GM23338 (cell line): ENCODE measurements around the gene BLOC1S1. TPM values are rescaled to one million over a fixed set of nuclear protein-coding genes. Genes with fewer than 3 reads are reported as not detected.

Source experiments
- ATAC-seq: fragments of 200-7000 bp; cut with Tn5 transposase; 3 replicates; pipeline ENCODE4 v1.9.1; 2020
- DNase-seq: peaks from one replicate; pipeline ENCODE4 v3.0.0-alpha.2; 2015; ENCODE audit warnings: low spot score
- H2AFZ ChIP-seq: fragments of 200-600 bp; sonication (generic); 2 replicates; pipeline ENCODE4 v1.8.0; 2016; ENCODE audit warnings: antibody characterized with exemption, mild to moderate bottlenecking, moderate library complexity
- H3F3A ChIP-seq: fragments of 200-600 bp; sonication (generic); replicated peaks from 2 replicates; pipeline ENCODE4 v1.8.0; 2017; ENCODE audit warnings: antibody characterized with exemption, mixed run types, low read depth
- H3K27ac ChIP-seq: fragments of 200-600 bp; sonication (generic); 2 replicates; pipeline ENCODE4 v1.6.1; 2016; ENCODE audit warnings: low read depth
- H3K27me3 ChIP-seq: fragments of 200-600 bp; sonication (generic); 2 replicates; pipeline ENCODE4 v1.8.0; 2016; ENCODE audit warnings: mild to moderate bottlenecking, mixed run types, moderate library complexity; ENCODE audit not compliant: insufficient read depth
- H3K36me3 ChIP-seq: fragments of 200-600 bp; sonication (generic); 2 replicates; pipeline ENCODE4 v1.8.0; 2016; ENCODE audit warnings: mild to moderate bottlenecking; ENCODE audit not compliant: insufficient read depth
- H3K4me1 ChIP-seq: fragments of 200-600 bp; sonication (generic); 2 replicates; pipeline ENCODE4 v1.8.0; 2016; ENCODE audit warnings: mild to moderate bottlenecking, moderate library complexity; ENCODE audit not compliant: insufficient read depth
- H3K4me2 ChIP-seq: fragments of 200-600 bp; sonication (generic); 2 replicates; pipeline ENCODE4 v1.7.1; 2017; ENCODE audit warnings: mixed run types
- H3K4me3 ChIP-seq: fragments of 200-600 bp; sonication (generic); 2 replicates; pipeline ENCODE4 v1.6.1; 2016; ENCODE audit warnings: mixed run types
- H3K79me2 ChIP-seq: fragments of 200-600 bp; sonication (generic); replicated peaks from 2 replicates; pipeline ENCODE4 v1.8.0; 2017; ENCODE audit warnings: mild to moderate bottlenecking; ENCODE audit not compliant: insufficient read depth
- H3K9me2 ChIP-seq: fragments of 200-600 bp; sonication (generic); 2 replicates; pipeline ENCODE4 v1.8.0; 2017; ENCODE audit not compliant: insufficient read depth
- H4K20me1 ChIP-seq: fragments of 200-600 bp; sonication (generic); replicated peaks from 2 replicates; pipeline ENCODE4 v1.8.0; 2017; ENCODE audit warnings: mild to moderate bottlenecking; ENCODE audit not compliant: insufficient read depth
- H3K27ac Mint-ChIP-seq: 2 replicates; pipeline ENCODE4 v1.8.0; 2020; ENCODE audit warnings: inconsistent platforms, mild to moderate bottlenecking, moderate library complexity, mixed read lengths
- H3K27me3 Mint-ChIP-seq: 3 replicates; pipeline ENCODE4 v1.8.0; 2022; ENCODE audit warnings: low read depth, mild to moderate bottlenecking, moderate library complexity, mixed read lengths, inconsistent platforms; ENCODE audit not compliant: insufficient read depth, poor library complexity
- H3K36me3 Mint-ChIP-seq: 3 replicates; pipeline ENCODE4 v1.8.0; 2021; ENCODE audit warnings: low read depth, mild to moderate bottlenecking, inconsistent platforms, moderate library complexity, mixed read lengths
- H3K4me1 Mint-ChIP-seq: 3 replicates; pipeline ENCODE4 v1.8.0; 2020; ENCODE audit warnings: mild to moderate bottlenecking, inconsistent platforms, mixed read lengths
- H3K4me3 Mint-ChIP-seq: 3 replicates; pipeline ENCODE4 v1.8.0; 2021; ENCODE audit warnings: moderate library complexity, mild to moderate bottlenecking, inconsistent platforms, mixed read lengths
- H3K9me3 Mint-ChIP-seq: 3 replicates; pipeline ENCODE4 v1.8.0; 2020; ENCODE audit warnings: moderate library complexity, mild to moderate bottlenecking, inconsistent platforms, mixed read lengths
- CREB1 ChIP-seq: fragments of 250-450 bp; sonication (Bioruptor Pico); IDR thresholded peaks from 2 replicates; pipeline ENCODE4 v1.5.0; 2020; ENCODE audit warnings: low read depth, mild to moderate bottlenecking, moderate library complexity
- EZH2 ChIP-seq: fragments of 200-600 bp; sonication (generic); IDR thresholded peaks from one replicate; pipeline ENCODE4 v1.8.0; 2017; ENCODE audit warnings: antibody characterized with exemption, mild to moderate bottlenecking, low read depth; ENCODE audit not compliant: unreplicated experiment
- EZH2phosphoT487 ChIP-seq: fragments of 200-600 bp; sonication (generic); IDR thresholded peaks from one replicate; pipeline ENCODE4 v1.8.1; 2018; ENCODE audit warnings: antibody characterized with exemption; ENCODE audit not compliant: unreplicated experiment
- JUNB ChIP-seq: IDR thresholded peaks from one replicate; pipeline ENCODE4 v1.6.1; 2016; ENCODE audit warnings: antibody characterized with exemption; ENCODE audit not compliant: unreplicated experiment
- NANOG ChIP-seq: IDR thresholded peaks from 2 replicates; pipeline ENCODE4 v1.6.1; 2016; ENCODE audit warnings: antibody characterized with exemption, borderline replicate concordance
- POLR2AphosphoS5 ChIP-seq: IDR thresholded peaks from 2 replicates; pipeline ENCODE4 v1.6.1; 2016; ENCODE audit warnings: antibody characterized with exemption, low read depth
- STAT1 ChIP-seq: IDR thresholded peaks from one replicate; pipeline ENCODE4 v1.6.1; 2016; ENCODE audit warnings: antibody characterized with exemption; ENCODE audit not compliant: unreplicated experiment
- ZNF114 ChIP-seq: fragments of 250-450 bp; sonication (Bioruptor Pico); IDR thresholded peaks from 2 replicates; pipeline ENCODE4 v1.5.0; 2020; ENCODE audit warnings: mild to moderate bottlenecking, moderate library complexity
- ZNF331 ChIP-seq: fragments of 250-450 bp; sonication (Bioruptor Pico); IDR thresholded peaks from 2 replicates; pipeline ENCODE4 v1.5.0; 2020; ENCODE audit warnings: low read depth, mild to moderate bottlenecking, moderate library complexity
- polyA plus RNA-seq: library from polyadenylated mRNA; unstranded; fragments of >200 nt; fragmentation: Nextera tagmentation; extraction: Ambion mirVana; gene quantifications from 2 replicates; pipeline ENCODE4 v1.2.1, GENCODE V29; 2016
- total RNA-seq: library from RNA; depleted of rRNA; stranded (reverse); fragments of >200 nt; shearing (Covaris generic); gene quantifications from 2 replicates; pipeline ENCODE4 v1.2.3, GENCODE V29; 2014
- TF ChIP-seq, protein P1 (sequence below), 2 experiments: fragments of 200-600 bp in 1 of 2; sonication (generic) in 1 of 2; conservative IDR thresholded peaks; 2 replicates each; pipeline versions ENCODE4 v1.5.1 to v1.6.1; 2016 to 2017; ENCODE audit warnings: antibody characterized with exemption in 2 of 2, low read depth in 2 of 2, mild to moderate bottlenecking in 2 of 2, moderate library complexity in 1 of 2
- TF ChIP-seq, protein P2 (sequence below): fragments of 250-450 bp; sonication (Bioruptor Pico); IDR thresholded peaks from 2 replicates; pipeline ENCODE4 v1.5.0; 2020; ENCODE audit warnings: mild to moderate bottlenecking, moderate library complexity
- TF ChIP-seq, protein P3 (sequence below): IDR thresholded peaks from 2 replicates; pipeline ENCODE4 v1.6.1; 2016; ENCODE audit warnings: antibody characterized with exemption
- TF ChIP-seq, protein P4 (sequence below): IDR thresholded peaks from one replicate; pipeline ENCODE4 v1.6.1; 2018; ENCODE audit warnings: antibody characterized with exemption; ENCODE audit not compliant: unreplicated experiment

BLOC1S1 gene
- total and polyA plus RNA-seq, 2 experiments from 2014 or later: 68.3 to 174 TPM

DNA sequence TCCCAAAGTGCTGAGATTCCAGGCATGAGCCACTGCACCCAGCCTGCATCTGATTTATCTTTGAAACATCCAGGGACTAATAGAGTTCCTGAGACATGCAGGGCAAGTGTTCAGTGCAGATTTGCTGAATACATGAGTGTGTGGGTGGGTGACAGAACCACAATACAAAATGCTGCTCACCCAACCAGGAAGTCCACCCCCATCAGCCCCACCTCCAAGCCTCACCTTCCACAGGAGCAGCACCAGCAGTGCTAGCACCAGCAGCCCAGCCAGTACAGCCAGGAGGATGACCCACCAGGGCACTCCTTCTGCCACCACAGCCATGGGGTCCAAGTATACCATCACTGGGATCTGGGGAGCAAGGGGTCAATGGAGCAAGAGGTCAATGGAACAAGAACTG lies 28.1 kb upstream of the BLOC1S1 start:
- H3K9me3 Mint-ChIP-seq: no peaks in the 10 kb centered on the region
- H4K20me1 ChIP-seq: no peaks in the 10 kb centered on the region
- 0 out of 2 replicates have a peak, but pooled peaks cover 1% of the 10 kb centered on the region for H3K9me2 ChIP-seq
- no peak for DNase-seq
- H3K27ac ChIP-seq: no peak overlapping the region
- H3K27ac Mint-ChIP-seq: no peak overlapping the region
- ATAC-seq: no peak
- no peak overlapping the region for H3K4me2 ChIP-seq
- no peaks in the 10 kb centered on the region for H3K79me2 ChIP-seq
- H3K27me3 ChIP-seq: no peaks in the 10 kb centered on the region
- no peaks in the 10 kb centered on the region for H3K4me1 ChIP-seq
- H2AFZ ChIP-seq: no peak overlapping the region
- H3K4me1 Mint-ChIP-seq: no peaks in the 10 kb centered on the region
- H3K27me3 Mint-ChIP-seq: peaks cover 20% of the 10 kb centered on the region
- no peak overlapping the region for H3K4me3 ChIP-seq
- TF ChIP-seq, protein P1, sequence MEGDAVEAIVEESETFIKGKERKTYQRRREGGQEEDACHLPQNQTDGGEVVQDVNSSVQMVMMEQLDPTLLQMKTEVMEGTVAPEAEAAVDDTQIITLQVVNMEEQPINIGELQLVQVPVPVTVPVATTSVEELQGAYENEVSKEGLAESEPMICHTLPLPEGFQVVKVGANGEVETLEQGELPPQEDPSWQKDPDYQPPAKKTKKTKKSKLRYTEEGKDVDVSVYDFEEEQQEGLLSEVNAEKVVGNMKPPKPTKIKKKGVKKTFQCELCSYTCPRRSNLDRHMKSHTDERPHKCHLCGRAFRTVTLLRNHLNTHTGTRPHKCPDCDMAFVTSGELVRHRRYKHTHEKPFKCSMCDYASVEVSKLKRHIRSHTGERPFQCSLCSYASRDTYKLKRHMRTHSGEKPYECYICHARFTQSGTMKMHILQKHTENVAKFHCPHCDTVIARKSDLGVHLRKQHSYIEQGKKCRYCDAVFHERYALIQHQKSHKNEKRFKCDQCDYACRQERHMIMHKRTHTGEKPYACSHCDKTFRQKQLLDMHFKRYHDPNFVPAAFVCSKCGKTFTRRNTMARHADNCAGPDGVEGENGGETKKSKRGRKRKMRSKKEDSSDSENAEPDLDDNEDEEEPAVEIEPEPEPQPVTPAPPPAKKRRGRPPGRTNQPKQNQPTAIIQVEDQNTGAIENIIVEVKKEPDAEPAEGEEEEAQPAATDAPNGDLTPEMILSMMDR (conservative IDR thresholded peaks at IDR 0.05; ENCODE audit: low read depth in 2 of 2): no peak
- TF ChIP-seq ZNF114 (CRISPR knock-in tag) (no peak), POLR2AphosphoS5 (no peak), ZNF331 (CRISPR knock-in tag) (no peak), CREB1 (CRISPR knock-in tag) (no peak), EZH2phosphoT487 (no peak), JUNB (no peak), STAT1 (no peak), NANOG (no peak), EZH2 (no peak)
- TF ChIP-seq, protein P2, sequence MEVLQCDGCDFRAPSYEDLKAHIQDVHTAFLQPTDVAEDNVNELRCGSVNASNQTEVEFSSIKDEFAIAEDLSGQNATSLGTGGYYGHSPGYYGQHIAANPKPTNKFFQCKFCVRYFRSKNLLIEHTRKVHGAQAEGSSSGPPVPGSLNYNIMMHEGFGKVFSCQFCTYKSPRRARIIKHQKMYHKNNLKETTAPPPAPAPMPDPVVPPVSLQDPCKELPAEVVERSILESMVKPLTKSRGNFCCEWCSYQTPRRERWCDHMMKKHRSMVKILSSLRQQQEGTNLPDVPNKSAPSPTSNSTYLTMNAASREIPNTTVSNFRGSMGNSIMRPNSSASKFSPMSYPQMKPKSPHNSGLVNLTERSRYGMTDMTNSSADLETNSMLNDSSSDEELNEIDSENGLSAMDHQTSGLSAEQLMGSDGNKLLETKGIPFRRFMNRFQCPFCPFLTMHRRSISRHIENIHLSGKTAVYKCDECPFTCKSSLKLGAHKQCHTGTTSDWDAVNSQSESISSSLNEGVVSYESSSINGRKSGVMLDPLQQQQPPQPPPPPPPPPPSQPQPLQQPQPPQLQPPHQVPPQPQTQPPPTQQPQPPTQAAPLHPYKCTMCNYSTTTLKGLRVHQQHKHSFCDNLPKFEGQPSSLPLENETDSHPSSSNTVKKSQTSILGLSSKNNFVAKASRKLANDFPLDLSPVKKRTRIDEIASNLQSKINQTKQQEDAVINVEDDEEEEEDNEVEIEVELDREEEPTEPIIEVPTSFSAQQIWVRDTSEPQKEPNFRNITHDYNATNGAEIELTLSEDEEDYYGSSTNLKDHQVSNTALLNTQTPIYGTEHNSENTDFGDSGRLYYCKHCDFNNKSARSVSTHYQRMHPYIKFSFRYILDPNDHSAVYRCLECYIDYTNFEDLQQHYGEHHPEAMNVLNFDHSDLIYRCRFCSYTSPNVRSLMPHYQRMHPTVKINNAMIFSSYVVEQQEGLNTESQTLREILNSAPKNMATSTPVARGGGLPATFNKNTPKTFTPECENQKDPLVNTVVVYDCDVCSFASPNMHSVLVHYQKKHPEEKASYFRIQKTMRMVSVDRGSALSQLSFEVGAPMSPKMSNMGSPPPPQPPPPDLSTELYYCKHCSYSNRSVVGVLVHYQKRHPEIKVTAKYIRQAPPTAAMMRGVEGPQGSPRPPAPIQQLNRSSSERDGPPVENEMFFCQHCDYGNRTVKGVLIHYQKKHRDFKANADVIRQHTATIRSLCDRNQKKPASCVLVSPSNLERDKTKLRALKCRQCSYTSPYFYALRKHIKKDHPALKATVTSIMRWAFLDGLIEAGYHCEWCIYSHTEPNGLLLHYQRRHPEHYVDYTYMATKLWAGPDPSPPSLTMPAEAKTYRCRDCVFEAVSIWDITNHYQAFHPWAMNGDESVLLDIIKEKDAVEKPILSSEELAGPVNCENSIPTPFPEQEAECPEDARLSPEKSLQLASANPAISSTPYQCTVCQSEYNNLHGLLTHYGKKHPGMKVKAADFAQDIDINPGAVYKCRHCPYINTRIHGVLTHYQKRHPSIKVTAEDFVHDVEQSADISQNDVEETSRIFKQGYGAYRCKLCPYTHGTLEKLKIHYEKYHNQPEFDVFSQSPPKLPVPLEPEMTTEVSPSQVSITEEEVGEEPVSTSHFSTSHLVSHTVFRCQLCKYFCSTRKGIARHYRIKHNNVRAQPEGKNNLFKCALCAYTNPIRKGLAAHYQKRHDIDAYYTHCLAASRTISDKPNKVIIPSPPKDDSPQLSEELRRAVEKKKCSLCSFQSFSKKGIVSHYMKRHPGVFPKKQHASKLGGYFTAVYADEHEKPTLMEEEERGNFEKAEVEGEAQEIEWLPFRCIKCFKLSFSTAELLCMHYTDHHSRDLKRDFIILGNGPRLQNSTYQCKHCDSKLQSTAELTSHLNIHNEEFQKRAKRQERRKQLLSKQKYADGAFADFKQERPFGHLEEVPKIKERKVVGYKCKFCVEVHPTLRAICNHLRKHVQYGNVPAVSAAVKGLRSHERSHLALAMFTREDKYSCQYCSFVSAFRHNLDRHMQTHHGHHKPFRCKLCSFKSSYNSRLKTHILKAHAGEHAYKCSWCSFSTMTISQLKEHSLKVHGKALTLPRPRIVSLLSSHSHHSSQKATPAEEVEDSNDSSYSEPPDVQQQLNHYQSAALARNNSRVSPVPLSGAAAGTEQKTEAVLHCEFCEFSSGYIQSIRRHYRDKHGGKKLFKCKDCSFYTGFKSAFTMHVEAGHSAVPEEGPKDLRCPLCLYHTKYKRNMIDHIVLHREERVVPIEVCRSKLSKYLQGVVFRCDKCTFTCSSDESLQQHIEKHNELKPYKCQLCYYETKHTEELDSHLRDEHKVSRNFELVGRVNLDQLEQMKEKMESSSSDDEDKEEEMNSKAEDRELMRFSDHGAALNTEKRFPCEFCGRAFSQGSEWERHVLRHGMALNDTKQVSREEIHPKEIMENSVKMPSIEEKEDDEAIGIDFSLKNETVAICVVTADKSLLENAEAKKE (CRISPR knock-in tag): no peak
- TF ChIP-seq, protein P3, sequence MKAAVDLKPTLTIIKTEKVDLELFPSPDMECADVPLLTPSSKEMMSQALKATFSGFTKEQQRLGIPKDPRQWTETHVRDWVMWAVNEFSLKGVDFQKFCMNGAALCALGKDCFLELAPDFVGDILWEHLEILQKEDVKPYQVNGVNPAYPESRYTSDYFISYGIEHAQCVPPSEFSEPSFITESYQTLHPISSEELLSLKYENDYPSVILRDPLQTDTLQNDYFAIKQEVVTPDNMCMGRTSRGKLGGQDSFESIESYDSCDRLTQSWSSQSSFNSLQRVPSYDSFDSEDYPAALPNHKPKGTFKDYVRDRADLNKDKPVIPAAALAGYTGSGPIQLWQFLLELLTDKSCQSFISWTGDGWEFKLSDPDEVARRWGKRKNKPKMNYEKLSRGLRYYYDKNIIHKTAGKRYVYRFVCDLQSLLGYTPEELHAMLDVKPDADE: no peak
- TF ChIP-seq, protein P4, sequence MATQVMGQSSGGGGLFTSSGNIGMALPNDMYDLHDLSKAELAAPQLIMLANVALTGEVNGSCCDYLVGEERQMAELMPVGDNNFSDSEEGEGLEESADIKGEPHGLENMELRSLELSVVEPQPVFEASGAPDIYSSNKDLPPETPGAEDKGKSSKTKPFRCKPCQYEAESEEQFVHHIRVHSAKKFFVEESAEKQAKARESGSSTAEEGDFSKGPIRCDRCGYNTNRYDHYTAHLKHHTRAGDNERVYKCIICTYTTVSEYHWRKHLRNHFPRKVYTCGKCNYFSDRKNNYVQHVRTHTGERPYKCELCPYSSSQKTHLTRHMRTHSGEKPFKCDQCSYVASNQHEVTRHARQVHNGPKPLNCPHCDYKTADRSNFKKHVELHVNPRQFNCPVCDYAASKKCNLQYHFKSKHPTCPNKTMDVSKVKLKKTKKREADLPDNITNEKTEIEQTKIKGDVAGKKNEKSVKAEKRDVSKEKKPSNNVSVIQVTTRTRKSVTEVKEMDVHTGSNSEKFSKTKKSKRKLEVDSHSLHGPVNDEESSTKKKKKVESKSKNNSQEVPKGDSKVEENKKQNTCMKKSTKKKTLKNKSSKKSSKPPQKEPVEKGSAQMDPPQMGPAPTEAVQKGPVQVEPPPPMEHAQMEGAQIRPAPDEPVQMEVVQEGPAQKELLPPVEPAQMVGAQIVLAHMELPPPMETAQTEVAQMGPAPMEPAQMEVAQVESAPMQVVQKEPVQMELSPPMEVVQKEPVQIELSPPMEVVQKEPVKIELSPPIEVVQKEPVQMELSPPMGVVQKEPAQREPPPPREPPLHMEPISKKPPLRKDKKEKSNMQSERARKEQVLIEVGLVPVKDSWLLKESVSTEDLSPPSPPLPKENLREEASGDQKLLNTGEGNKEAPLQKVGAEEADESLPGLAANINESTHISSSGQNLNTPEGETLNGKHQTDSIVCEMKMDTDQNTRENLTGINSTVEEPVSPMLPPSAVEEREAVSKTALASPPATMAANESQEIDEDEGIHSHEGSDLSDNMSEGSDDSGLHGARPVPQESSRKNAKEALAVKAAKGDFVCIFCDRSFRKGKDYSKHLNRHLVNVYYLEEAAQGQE: no peak
- H3K4me3 Mint-ChIP-seq: no peak overlapping the region
- no peaks in the 10 kb centered on the region; the same call in 1 of the 2 replicates for H3K36me3 ChIP-seq
- H3F3A ChIP-seq: no peaks in the 10 kb centered on the region
- H3K36me3 Mint-ChIP-seq: peaks cover 26% of the 10 kb centered on the region
